ENCODE measurements around the gene PPID. TPM values are rescaled to one million over a fixed set of nuclear protein-coding genes. Genes with fewer than 3 reads are reported as not detected.
"Not testable (repeated sequence)": the region's sequence is repeated elsewhere in the genome, so short reads cannot be mapped to it uniquely, and the experiment has no call there.

The PPID gene
- polyA plus RNA-seq (ENCODE audit: insufficient read length in 3 of 3) = 10 to 100 TPM; 67.5 to 77.7 (median 76.7) TPM

GRCh38 chr4:158722917-158723793 is at the start of gene PPID:
Gene PPID (minus strand): TSS chr4:158723396. CDS start chr4:158723288, 108 bp downstream.
- DNase-seq (ENCODE audit: low read depth in 3 of 3, low spot score in 2 of 3) = peak; percentile 65 to 70 (median 69)

GRCh38 chr4:158771776-158772175 is 48.6 kb upstream of the PPID start:
- no peak for DNase-seq (ENCODE audit: low read depth in 3 of 3, low spot score in 2 of 3)

GRCh38 chr4:158770671-158771070 is 47.5 kb upstream of the PPID start:
- no peak for DNase-seq (ENCODE audit: low read depth in 3 of 3, low spot score in 2 of 3)

DNA sequence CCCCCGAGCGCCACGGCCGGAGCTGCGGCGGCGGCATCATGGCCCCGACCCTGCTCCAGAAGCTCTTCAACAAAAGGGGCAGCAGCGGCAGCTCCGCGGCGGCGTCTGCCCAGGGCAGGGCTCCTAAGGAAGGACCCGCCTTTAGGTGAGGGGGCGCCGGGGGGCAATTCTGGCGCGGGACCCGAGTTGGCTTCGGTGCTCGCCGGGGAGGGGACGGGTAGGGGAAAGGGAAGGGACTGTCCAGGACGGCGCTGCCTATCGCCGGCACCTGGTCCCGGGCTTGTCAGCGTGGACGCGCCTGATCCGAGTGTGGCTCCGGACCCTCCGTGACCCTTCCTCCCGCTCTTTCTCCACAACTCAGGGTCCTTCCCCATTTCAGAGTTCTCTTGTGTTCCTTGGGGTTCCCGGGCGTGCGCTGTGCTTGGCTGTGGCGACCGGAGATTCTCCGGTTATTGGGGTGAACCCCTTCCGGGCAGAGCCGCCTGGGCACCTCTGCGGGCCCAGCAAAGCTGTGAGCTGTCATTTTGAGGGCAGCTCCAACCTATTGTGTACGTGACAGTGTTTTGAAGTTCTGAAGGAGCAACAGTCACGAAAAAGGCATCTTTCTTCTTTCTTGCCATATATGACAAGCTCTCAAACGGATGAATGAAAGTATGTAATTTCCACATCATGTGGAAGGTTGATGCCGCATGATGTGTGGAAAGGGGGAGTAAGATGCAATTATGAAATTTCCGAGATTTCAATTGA is 46.2 kb upstream of the PPID start:
- no peak for DNase-seq (ENCODE audit: low read depth in 3 of 3, low spot score in 2 of 3)

GRCh38 chr4:158768555-158769174 is 45.5 kb upstream of the PPID start, which contains the start of gene FNIP2:
Gene FNIP2 (plus strand): TSS chr4:158769026. CDS start chr4:158769213, 187 bp downstream.
- DNase-seq (ENCODE audit: low read depth in 3 of 3, low spot score in 2 of 3) = no peak

- DNase-seq (ENCODE audit: low read depth in 3 of 3, low spot score in 2 of 3) = no peak
Observed at GRCh38 chr4:158767451-158767850, 44.3 kb upstream of the PPID start.

DNA sequence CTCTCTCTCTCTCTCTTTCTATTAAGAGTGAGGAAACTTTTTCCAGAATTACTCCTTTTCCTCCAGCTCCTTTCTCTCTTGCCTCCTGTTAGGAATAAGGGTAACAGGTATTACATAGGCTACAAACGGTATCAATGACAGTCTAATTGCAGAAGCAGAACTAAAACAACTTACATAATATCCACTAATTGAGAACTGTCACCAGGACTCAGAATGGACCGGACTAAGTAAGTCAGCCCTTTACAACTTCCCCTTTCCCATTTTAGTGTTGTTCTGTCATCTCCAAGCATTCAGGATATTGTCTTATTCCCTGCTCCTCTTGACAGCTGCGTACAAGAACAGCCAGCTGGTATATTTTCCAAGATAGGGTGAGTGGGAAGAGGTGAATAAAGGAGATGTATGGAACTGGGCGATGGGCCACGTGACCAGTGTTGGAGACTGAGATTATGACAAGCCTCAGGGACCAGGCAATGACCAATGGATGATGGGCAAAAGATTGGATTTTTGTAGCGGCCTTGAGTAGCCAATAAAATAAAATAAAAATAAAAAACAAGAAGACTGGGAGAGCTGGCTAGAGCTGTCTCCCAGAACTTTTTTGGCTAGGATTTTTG is 43.3 kb upstream of the PPID start:
- no peak for DNase-seq (ENCODE audit: low read depth in 3 of 3, low spot score in 2 of 3)

GRCh38 chr4:158763462-158763861 is 40.3 kb upstream of the PPID start:
- DNase-seq (ENCODE audit: low read depth in 3 of 3, low spot score in 2 of 3) = no peak

- no peak for DNase-seq (ENCODE audit: low read depth in 3 of 3, low spot score in 2 of 3)
Observed at GRCh38 chr4:158762553-158762952, 39.4 kb upstream of the PPID start.

- DNase-seq (ENCODE audit: low read depth in 3 of 3, low spot score in 2 of 3) = no peak
Observed at GRCh38 chr4:158760866-158761265, 37.7 kb upstream of the PPID start.

DNA sequence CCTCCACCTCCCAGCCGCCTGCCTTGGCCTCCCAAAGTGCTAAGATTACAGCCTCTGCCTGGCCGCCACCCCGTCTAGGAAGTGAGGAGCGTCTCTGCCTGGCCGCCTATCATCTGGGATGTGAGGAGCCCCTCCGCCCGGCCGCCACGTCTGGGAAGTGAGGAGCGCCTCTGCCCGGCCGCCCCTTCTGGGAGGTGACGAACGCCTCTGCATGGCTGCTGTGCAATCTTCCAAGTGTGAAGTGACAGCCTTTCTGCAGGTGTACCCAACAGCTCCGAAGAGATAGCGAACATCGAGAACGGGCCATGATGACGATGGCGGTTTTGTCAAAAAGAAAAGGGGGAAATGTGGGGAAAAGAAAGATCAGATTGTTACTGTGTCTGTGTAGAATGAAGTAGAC is 36.3 kb upstream of the PPID start:
- not testable (repeated sequence) for DNase-seq (ENCODE audit: low read depth in 3 of 3, low spot score in 2 of 3)

- no peak for DNase-seq (ENCODE audit: low read depth in 3 of 3, low spot score in 2 of 3)
Observed at GRCh38 chr4:158758703-158759102, 35.5 kb upstream of the PPID start.

DNA sequence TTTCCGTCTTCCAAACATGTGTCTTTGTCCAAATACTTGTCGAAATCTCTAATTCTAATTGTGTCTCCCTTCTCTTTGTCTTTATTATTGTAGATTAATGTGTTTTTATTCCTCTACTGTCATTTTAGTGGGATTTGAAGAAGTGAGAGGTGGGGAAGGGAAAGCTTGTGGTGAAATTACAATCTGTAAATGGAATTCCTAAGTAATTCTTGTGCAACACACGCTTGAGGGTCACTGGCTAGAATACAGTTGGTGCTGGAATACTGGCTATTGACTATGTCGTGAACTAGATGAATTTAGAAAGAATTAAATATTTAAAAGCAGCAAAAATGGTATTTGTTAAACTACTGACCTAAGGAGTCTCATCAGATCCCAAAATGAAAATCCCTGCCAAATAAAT is 34.9 kb upstream of the PPID start:
- DNase-seq (ENCODE audit: low read depth in 3 of 3, low spot score in 2 of 3) = no peak

DNA sequence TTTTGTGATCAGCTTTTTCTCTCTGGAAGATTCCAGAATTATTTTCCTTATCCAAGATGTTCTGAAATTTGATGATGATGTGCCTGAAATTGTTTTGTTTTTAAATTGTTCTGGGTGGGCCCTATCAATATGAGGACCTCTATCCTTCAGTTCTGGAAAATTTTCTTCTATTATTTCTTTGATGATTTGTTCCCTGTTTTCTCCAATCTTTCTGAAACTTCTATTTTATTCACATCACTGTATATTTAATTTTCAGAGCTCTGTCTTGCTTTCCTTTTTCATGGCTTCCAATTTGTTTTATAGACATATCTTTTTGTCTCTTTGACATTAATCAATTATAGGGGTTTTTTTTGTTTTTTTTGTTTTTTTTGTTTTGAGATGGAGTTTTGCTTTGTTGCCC is 33.4 kb upstream of the PPID start:
- no peak for DNase-seq (ENCODE audit: low read depth in 3 of 3, low spot score in 2 of 3)

GRCh38 chr4:158755819-158756218 is 32.6 kb upstream of the PPID start:
- not testable (repeated sequence) for DNase-seq (ENCODE audit: low read depth in 3 of 3, low spot score in 2 of 3)

DNA sequence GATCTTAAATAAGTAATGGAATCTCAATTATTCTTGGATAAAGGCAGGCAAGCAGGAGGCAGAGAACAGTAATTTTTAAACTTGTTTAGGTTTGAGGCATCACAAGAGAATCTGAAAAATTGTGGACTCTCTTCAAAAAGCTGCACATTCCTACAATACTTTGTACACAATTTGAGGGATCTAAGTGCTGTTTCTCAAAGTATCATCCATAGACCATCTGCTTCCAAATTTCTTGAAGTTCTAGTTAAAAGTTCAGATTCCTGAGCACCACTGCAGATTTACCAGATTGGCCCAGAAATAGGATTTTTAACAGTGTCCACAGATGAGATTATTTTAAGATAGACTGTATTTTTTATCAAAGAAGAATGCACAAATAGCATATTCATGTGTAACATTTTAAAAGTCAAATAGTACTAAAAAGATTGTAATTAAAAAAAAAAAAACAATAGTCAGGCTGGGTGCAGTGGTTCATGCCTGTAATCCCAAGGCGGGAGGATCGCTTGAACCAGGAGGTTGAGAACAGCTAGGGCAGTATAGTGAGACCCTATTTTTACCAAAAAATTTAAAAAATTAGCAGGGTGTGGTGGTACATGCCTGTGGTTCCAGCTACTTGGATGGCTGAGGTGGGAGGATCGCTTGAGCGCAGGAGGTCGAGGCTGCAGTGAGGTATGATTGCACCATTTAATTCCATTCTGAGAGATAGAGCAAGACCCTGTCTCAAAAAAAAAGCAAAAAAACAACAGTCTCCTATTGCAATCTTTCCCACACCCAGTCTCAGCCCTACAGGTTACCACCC is 31.4 kb upstream of the PPID start:
- DNase-seq (ENCODE audit: low read depth in 3 of 3, low spot score in 2 of 3) = no peak

- DNase-seq (ENCODE audit: low read depth in 3 of 3, low spot score in 2 of 3) = no peak
Observed at GRCh38 chr4:158750379-158750778, 27.2 kb upstream of the PPID start.

- not testable (repeated sequence) for DNase-seq (ENCODE audit: low read depth in 3 of 3, low spot score in 2 of 3)
Observed at GRCh38 chr4:158746537-158746936, 23.3 kb upstream of the PPID start.

- no peak for DNase-seq (ENCODE audit: low read depth in 3 of 3, low spot score in 2 of 3)
Observed at GRCh38 chr4:158741326-158742021, 18.3 kb upstream of the PPID start.
